GM12873 (cell line): Measurements from ENCODE around the gene PTPRZ1.

Experiments used
- CTCF ChIP-seq: IDR thresholded peaks from 2 replicates; pipeline ENCODE4 v1.5.1; 2012; ENCODE audit warnings: low read depth, mild to moderate bottlenecking, moderate library complexity, low read length, control low read depth; ENCODE audit not compliant: insufficient read depth; ENCODE audit errors: missing control alignments

Gene PTPRZ1

GRCh38 chr7:121891731-121892130 is 18.8 kb downstream of the PTPRZ1 start:
- no peak for TF ChIP-seq CTCF

GRCh38 chr7:121901026-121901425 is 28.1 kb downstream of the PTPRZ1 start:
- TF ChIP-seq CTCF: no peak

DNA sequence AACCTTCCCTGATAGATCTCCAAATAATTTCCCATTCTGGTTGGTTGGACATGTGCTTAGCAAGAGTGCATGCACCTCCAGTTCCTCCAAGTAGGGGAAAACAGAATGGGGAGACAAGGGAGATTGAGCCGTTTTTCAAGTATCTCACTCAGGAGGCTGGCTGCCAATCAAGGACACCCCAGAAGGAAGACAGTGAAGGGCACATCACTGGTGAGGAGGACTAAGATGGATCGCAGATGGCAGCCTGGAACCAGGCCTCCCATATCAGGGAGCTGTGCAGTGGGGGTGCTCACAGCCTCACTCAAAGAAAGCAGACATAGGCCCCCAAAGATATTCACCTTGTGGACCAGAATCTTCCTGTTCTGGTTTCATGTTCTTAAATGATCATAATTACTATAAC is 31.2 kb downstream of the PTPRZ1 start:
- no peak for TF ChIP-seq CTCF

- TF ChIP-seq CTCF: no peak
Measured at GRCh38 chr7:121908042-121908441, 35.1 kb downstream of the PTPRZ1 start.

GRCh38 chr7:121909716-121910345 is 36.9 kb downstream of the PTPRZ1 start:
- TF ChIP-seq CTCF: no peak

DNA sequence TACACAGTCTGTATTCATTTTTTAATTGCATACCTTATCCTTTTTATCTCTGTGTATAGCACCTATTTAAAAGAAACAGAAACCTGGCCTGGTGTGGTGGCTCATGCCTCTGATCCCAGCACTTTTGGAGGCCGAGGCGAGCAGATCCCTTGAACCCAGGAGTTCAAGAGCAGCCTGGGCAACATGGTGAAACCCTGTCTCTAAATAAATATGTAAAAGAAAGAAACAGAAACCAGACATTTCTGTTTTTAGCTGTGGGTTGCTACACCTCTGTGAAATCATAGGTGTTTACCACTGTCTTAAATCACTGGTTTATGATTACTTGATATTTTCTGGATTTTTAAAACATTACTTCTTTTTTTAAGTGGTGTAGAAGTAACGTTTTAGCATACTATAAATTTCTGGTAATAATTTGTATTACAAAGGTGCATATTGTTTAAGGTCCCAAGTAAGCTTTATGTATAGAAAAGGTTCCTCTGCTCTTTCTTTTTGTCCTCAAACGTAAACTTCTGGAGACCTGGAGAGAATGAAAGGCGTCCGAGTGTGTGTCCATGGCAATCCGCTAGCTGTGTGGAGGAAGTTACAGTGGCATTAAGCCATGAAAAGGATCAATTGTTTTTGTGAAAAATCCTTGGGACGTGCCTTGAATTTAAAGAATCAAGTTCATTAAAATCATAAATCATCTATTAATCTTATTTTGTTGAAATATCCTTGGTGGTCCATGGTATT is 41.1 kb downstream of the PTPRZ1 start:
- TF ChIP-seq CTCF: no peak

- no peak for TF ChIP-seq CTCF
Measured at GRCh38 chr7:121914676-121915279, 41.8 kb downstream of the PTPRZ1 start.
